LNCAP (cell line): ENCODE measurements around the gene KCNMA1.

Experiments used
- CTCF ChIP-seq: fragments of 450-650 bp; IDR thresholded peaks from 2 replicates; pipeline ENCODE4 v1.5.1; 2017; ENCODE audit warnings: mild to moderate bottlenecking

Gene KCNMA1

GRCh38 chr10:77341055-77341454 lies 296.6 kb downstream of the KCNMA1 start:
- TF ChIP-seq CTCF = no peak

- no peak for TF ChIP-seq CTCF
These were observed 298.4 kb downstream of the KCNMA1 start for GRCh38 chr10:77339166-77339565.

GRCh38 chr10:77338143-77338542 lies 299.5 kb downstream of the KCNMA1 start:
- TF ChIP-seq CTCF = no peak

- TF ChIP-seq CTCF = no peak
These were observed 303.1 kb downstream of the KCNMA1 start for GRCh38 chr10:77334501-77334900.

GRCh38 chr10:77333610-77334340 lies 303.8 kb downstream of the KCNMA1 start:
- TF ChIP-seq CTCF = no peak

GRCh38 chr10:77332256-77332655 lies 305.4 kb downstream of the KCNMA1 start:
- no peak for TF ChIP-seq CTCF

- no peak for TF ChIP-seq CTCF
These were observed 309.3 kb downstream of the KCNMA1 start for GRCh38 chr10:77328272-77328816.

- no peak for TF ChIP-seq CTCF
These were observed 312.4 kb downstream of the KCNMA1 start for GRCh38 chr10:77325233-77325537.
